GM13976 (cell line): ENCODE data around the gene ENTR1.

ENCODE experiments used
- DNase-seq: peaks from one replicate; pipeline ENCODE4 v3.0.0; 2012; ENCODE audit warnings: low spot score
- CTCF ChIP-seq: IDR thresholded peaks from 2 replicates; pipeline ENCODE4 v1.5.1; 2012; ENCODE audit warnings: borderline replicate concordance, mild to moderate bottlenecking; ENCODE audit not compliant: insufficient read depth; ENCODE audit errors: extremely low read depth, missing control alignments, control extremely low read depth
- in situ Hi-C: fragments of 300-500 bp; cut with MboI; formaldehyde crosslinking; loops from one replicate; pipeline ENCODE4 v1.12.0; 2022; ENCODE audit warnings: low sequenced_read_pairs, mixed read lengths, inconsistent platforms; ENCODE audit not compliant: unreplicated experiment

ENTR1 gene

GRCh38 chr9:136434580-136435169 is 24.3 kb upstream of the ENTR1 start:
- DNase-seq: no peak
- in situ Hi-C loops: no loop called here
- no peak for TF ChIP-seq CTCF

GRCh38 chr9:136433849-136434579 is 23.6 kb upstream of the ENTR1 start:
- TF ChIP-seq CTCF: no peak
- DNase-seq: no peak
- in situ Hi-C loops: no loop called here

DNA sequence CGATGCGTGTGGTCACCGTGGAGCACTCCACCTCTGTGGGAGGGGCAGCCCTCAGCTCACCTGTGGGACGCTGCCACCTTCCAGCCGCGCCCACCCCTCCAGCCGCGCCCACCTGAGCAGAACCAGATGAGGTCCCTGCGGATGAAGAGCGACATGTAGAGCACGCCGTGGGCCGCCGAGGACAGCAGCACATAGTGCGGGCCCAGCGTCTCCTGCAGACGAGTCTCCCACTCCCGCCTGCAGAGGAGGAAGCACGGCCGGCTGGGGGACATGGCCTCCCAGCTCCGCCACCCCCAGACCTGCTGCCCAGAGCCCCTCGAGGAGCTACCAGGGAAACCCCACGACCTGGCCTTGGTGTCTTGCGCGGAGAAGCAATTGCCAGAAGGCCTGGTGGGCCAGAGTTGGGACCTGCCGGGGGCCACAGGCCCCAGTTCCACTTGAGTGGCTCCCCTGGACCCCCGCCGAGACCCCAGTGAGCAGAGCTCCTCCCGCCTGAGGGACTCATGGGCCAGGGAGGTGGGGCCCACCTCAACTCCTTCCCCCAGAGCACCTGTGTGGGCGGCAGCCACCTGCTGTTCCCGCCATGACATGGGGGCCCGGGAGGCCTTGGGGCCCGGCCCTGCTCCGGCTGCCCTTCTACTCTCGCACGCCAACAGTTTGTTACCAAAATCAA is 22.8 kb upstream of the ENTR1 start:
- in situ Hi-C loops: no loop called here
- no peak for DNase-seq
- no peak for TF ChIP-seq CTCF

DNA sequence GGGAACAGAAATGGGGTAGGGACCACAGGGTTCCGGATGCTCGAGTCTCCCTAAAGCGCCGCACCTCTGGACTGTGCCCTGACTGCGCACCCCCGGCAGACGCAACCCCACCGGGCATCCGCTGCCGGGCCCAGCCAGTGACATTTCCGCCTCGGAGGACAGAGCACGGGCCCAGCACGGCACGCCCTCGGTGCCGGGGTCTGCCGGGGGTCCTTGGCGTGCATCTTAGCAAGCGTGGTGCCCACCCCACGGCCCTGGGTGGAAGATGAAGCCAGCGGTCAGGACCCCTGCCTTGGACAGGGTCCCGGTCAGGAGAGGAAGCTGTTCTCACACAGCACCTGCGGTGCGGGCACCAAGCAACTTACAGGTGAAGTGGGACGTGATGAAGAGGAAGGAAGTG is 22.2 kb upstream of the ENTR1 start:
- no peak for TF ChIP-seq CTCF
- in situ Hi-C loops: no loop called here

GRCh38 chr9:136431782-136432350 is 21.5 kb upstream of the ENTR1 start:
- TF ChIP-seq CTCF: no peak
- DNase-seq: no peak
- in situ Hi-C loops: no loop called here

More for the DNA sequence above, 22.2 kb upstream of the ENTR1 start:
- no peak for DNase-seq

- in situ Hi-C loops: no loop called here
- no peak for TF ChIP-seq CTCF
- DNase-seq: no peak
Measured at GRCh38 chr9:136430588-136431234, 20.3 kb upstream of the ENTR1 start.
